GM21381 (cell line): ENCODE results near the gene DOC2B.

Experiments
- ATAC-seq: cut with Tn5 transposase; IDR thresholded peaks from one replicate; pipeline ENCODE4 v1.9.1; 2021; ENCODE audit warnings: mild to moderate bottlenecking, moderate library complexity; ENCODE audit not compliant: unreplicated experiment

Gene DOC2B

DNA sequence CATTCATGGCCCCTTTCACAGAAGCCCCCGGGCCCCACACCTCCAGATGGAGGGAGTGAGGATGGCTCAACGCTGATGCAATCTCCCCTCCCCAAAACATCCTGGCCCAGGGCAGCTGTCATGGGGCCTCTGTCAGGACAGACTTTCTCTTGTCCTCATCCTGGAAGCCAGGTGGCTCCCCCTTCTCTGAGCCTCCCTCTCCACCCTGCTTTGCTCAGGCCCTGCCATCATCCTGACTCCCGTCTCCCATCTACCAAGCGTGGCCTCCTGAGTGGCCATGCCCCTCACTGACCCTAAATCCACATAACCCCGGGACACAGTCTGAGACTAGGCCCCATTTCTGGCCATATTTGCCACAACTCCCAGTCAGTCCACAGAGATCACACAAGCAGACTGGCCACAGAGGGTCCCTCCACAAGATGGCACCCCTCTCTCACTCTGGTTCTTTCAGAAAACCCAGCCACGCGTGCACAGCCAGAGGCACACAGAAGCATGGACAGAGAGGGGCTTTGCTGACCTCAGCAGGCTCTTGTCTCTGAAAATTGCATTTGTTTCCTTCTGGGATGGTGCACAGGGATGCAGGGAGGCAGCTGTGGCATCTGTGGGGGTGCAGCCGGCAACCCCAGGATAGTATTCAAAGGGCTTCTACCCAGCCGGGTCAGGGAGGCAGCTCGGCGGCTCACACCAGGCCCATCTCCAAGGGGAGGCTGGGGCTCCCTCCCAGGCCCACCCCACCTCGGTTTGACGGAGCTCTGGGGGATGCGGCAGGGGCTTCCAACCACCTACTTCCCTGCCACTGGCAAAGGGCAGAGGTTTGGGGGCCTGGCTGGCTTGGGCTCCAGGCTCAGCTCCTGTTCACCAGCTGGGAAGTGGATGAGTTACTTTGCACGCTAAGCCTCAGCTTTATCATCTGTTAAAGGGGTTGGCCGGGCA is 16.9 kb downstream of the DOC2B start:
- no peak for ATAC-seq

DNA sequence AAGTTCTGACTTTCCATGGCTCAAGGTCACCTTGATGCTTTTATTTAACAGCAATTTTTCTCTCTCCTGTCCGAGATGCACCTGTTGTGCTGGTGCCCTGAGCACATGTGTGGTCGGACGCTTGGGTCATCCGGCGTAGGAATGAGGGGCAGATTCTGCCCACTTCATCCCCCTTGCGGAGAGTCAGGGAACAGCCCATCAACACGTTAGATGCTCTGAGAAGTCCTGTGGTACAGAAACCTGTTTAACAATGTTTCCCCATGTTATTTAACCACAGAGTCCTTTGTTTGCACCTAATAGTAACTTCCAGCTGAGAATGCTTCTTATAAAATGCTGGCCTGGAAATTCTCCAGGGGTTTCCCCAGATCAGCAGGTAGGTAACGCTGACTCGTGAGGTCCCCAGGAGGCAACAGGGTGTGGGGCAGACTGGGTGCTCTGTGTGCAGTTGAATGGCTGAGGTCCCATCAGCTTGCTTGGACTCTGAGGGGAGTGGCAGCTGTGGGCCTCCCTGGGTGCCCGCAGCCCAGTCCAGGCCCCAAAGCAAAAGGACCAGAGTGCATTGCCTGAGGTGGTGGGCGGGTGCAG is 17.8 kb downstream of the DOC2B start:
- no peak for ATAC-seq

DNA sequence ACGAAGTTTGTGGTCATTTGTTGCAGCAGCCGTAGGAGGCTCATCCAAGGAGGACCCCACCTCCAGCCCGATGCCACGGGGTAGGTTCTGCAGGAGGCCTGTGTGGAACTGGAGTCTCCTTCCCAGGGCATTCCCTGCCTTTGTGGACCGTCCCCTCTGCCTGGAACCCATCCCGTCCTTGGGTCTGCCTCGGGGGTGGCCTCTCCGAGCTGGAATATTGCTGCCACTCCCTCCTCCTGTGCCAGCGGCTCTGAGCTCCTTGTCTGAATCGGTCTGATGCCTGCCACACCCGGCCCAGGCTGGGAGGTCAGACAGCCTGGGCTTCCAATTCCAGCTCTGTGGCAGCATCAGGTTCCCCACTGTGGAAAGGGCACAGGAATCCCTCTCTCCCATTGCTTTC is 18.8 kb downstream of the DOC2B start:
- ATAC-seq = no peak

DNA sequence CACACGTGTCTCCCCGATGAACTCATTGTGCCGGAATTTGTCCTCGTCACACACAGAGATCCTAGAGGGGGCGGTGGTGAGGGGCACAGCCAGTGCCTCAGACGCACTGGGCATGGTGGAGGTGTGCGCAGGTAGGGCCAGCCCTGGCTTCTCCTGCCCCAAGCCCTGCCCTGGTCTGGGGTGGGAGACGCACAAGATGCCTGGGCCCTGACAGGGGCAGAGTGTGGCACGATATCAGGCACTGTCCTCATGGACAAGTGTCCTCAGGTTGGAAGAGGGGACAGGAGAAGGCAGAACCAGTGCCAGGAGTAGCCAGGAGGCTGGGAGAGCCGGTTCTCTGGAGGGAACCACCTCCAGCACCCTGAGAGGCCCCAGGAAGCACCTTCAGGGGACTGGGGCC is 20.0 kb downstream of the DOC2B start:
- ATAC-seq = no peak

DNA sequence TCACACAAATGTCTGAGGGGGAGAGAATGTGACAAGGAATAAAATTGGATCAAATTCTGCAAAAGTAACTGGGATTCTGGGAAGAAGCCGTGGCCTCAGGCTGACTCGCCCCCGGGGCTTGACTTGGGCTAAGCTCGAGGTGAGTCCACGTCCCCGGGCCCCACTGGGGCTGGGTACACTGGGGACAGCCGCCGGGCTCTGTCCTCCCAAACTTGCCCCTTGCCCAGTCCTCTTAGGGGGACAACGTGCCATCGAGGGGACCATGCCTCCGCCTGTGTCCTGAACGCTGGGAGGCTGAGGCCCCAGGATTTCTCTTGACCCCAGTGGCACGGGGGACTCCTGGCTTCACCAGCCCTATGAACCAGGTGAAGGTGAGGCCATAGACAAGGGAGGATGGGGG is 21.1 kb downstream of the DOC2B start:
- ATAC-seq = no peak

DNA sequence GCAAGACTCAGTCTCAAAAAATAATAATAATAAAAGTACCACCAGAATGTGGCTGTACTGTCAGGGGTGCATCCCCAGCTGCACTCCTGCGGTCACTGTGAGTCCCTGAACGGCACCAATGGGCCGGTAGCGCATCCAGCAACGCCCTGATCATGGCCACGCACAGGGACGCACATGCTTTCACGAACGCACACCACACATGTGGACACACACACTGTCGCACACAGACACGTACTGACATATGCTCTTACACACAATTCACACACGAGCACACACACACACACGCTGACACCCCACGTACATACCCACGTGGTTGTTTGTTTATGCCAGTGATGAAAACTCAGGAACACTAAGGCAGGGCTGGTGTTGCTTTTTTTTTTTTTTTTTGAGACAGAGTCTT is 21.8 kb downstream of the DOC2B start:
- no peak for ATAC-seq

DNA sequence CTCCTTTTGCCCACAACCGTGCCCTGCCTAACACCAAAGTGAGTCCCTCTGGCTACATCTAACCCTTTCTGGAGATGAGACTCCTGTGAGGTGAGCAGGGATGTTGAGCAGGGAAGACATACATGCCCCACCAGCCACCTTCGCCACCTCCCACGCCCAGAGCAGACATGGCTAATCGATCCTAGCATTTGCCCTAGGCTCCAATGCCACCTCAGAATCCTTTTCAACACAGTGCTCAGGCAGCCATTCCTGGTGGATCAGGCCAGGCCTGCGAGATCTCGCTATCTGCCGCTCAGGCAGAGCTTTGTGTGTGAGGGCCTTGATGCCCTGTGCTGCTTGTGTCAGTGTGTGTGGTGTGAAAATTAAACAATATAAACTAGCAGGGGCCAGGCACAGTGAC is 23.1 kb downstream of the DOC2B start:
- no peak for ATAC-seq

DNA sequence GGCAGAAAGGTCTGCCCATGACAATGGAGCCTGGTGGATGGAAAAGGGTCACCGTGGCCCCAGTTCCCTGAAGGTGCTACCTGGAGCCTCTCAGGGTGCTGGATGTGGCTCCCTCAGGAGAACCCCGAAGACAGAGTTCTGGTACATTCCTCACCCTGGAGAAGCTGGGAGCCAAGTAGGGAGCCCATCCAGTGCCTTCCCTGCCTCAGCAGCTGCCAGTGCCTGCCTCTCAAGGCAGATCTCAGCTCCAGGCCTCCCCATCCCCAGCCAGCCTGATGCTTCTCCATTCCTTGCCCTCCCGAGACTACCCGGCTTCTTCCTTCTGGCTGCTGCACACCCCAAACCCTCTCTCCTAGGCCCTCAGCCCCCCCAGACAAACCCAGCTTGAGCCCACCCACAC is 23.5 kb downstream of the DOC2B start:
- no peak for ATAC-seq

DNA sequence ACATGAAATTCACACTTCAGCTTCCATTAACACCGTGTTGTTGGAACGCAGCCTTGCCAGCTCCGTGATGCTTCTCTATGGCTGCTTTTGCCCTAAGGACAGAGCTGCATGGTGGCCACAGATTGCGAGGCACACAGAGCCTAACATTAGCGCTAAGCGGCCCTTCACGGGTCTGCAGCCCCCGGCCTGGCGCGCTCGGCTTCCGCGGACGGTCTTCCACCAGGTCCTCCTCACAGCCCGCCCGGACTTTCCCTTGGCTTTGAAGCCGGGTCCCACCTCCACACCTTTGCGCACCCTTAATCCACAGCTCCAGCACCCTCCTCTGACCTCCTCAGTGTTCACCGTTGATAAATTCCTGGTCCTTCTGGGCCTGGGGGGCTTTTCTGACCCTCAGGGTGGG is 24.5 kb downstream of the DOC2B start:
- ATAC-seq = no peak

DNA sequence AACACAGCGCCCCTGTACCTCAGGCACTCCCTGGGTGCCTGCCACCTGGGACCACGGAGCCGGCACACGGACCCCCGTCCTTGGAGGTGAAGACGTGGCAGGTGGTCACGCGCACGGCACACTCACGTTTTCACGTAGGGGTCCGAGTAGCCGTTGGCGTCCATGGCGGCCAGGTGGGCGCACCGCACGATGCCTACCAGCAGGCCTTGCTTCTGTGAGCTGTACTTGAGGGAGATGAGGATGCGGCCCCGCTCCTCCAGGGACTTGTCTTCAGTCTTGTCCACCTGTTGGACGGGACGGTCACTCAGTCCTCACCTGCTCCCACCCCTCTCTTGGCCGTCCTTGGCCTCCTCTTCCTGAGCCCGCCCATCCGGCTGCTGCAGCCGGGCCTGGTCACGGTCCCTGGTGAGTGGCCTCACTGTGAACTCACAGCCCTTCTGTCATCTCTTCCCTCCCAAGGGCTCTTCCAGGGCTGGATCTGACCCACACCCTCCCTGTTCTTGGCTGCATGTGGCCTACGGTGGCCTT is 25.3 kb downstream of the DOC2B start:
- ATAC-seq = no peak

DNA sequence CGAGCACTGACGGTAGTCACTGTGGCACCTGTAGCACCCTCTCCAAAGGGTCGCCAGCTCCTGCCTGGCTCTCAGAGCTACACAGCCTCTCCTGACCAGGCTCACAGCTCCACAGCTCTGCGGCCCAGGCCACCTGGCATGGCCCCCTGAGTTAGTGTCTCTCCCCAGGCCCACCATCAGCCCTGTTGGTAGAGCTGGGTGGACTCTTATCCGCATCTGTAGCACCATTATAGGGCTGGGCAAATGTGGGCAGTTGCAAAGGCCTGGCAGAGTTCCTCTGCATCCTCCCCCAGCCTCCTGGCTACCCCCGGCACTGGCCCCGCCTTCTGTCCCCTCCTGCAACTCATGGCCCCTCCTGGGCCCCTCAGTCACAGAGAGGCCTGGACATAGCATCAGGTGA is 25.9 kb downstream of the DOC2B start:
- ATAC-seq = no peak

DNA sequence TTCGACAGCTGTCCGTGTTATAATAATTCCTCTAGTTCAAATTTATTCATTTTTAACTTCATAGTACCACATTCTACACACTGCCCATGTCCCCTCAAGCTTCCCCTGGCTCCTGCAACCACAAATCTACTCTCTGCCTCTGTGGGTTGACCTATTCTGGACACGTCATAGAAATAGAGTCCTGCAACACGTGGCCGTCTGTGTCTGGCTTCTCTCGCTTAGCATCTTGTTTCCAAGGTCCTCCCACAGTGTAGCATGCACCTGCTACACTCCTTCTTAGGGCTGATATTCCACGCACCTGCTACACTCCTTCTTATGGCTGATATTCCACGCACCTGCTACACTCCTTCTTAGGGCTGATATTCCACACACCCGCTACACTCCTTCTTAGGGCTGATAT is 27.6 kb downstream of the DOC2B start:
- no peak for ATAC-seq

DNA sequence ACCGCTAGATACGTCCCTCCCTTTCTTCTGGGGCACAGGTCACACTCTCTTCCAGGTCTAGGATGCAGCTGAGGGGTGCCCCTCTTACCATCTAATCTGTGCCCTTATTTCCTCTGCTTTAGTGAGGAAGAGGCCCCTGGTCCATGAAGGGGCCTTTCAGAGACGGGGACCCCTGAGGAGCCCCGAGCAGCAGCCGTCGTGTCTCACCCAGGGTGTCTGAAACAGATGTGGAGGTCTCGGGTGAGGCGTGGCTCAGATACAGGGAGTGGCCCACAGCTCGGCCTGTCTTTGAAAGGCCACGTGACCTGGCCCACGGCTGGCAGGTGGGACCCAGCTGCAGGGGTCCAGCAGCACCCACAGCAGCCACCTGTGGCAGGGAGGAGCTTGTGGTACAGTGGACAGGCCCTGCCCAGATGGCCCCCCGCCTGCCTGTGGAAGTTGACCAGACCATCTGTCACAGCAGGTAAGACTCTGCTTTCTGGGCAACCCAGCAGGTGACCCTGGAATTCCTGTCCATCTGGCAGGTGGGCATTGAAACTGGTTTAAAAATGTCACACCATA is 28.5 kb downstream of the DOC2B start:
- no peak for ATAC-seq

DNA sequence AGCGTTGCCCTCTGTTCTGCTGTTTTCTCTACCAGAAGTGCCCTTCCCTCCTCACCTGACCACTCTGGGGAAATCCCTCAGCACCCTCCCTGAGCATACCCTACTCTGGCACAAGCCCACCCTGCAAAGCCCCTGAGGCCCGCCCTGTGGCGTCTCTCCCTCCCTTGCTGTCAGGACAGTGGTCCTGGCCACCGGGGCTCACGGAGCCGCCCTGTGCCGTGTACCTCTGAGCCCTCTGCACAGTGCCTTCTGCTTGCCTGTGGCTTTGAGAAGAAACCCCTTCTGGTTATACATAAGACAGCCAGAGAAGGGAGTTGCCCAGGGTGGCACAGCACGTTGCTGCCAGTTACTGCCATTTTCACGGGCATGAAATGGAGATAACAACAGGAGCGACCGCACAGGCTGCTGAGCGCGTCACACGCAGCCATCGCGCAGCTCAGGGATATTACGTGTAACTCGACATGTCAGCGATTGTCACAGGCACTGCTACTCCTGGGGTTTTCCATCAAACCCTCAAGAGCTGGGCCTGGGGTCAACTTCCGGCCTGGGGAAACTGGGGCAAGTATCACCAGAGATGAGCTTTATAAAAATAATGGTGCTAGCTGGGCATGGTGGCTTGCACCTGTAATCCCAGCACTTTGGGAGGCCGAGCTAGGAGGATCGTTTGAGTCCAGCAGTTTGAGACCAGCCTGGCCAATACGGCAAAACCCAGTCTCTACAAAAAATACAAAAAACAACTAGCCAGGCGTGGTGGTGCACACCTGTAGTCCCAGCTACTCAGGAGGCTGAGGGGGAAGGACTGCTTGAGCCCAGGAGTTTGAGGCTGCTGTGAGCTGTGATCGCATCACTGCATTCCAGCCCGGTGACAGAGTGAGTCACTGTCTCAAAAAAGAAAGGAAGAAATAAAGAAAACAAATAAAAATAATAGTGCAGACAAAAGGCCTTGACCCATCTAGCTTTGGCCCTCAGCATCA is 29.3 kb downstream of the DOC2B start:
- ATAC-seq = no peak

DNA sequence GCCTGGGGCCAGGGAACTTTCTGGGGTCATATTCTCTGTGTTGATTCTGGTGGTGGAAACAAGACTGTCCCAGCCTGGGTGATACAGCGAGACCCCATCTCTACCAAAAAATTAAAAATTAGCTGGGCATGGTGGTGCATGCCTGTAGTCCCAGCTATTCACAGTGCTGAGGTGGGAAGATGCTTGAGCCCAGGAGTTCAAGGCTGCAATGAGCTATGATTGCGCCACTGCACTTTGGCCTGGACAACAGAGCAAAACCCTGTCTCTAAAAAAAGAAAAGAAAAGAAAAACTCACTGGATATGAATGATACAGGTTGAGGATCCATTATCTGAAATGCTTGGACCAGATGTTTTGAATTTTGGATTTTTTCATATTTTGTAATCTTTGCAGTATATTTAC is 30.4 kb downstream of the DOC2B start:
- no peak for ATAC-seq

DNA sequence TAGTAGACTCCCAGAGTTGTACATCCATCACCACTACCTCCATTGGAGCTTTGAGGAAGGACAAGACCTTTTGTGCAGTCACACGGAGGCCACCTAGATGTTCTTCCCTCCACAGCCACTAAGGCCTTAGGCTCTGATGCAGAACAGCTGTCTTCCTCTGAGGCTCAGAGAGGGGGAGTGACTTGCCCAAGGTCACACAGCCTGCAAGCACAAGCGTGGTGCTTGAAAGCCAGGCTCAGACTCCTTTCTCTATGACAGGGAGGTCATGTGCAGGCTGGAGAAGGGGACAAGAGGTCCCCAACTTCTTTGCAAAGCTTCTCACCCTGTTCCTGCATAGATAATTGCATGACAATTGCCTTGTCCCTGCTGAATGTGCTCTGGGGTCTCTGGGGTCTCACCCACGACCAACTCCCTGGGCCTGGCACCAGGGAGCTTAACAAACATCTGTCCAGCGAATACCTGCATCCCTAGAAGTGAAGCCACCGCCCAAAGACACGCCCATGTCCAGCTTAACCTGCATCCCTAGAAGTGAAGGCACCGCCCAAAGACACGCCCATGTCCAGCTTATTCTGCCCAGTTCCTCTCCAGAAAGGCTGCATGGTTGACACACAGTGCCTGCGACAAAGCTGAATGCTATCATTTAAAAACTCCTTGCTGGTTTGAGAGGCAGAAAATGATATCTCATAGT is 31.4 kb downstream of the DOC2B start:
- ATAC-seq = no peak

DNA sequence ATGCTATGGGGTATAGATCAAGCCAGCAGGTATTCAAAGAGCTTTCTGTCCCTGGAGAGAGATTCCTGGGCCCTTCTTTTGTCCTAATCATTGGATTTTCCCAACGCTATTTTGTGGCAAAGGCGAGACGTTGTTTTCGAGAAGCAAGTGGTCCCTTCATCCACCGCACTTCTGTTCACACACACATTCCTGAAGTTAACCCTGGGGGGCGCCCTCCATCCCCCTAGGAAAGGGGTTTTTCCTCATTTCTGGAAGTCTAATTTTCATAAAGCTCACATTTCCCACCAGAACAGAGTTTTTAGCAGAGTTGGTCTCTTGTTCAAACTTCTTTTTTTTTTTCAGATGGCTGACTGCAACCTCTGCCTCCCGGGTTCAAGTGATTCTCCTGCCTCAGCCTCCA is 32.2 kb downstream of the DOC2B start:
- ATAC-seq = no peak

DNA sequence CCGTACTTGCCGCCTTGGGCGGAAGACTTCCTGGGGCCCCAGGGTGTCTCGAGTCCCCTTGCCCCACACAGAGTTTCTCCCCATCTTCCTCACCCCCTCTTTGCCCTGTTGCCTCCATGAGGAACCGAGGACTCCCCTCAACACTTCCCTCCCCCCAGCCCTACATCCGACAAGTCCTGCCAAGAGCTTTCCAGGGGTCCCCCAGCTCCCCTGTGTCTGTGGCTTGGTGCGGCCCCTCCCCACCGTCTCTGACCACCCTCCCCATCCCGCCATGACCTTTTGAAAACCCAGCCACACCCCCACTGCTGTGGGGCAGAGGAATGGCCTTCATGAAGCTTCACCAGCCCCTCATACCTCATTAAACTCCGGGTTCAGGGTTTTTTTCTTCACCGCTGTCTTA is 32.7 kb downstream of the DOC2B start:
- ATAC-seq = no peak

DNA sequence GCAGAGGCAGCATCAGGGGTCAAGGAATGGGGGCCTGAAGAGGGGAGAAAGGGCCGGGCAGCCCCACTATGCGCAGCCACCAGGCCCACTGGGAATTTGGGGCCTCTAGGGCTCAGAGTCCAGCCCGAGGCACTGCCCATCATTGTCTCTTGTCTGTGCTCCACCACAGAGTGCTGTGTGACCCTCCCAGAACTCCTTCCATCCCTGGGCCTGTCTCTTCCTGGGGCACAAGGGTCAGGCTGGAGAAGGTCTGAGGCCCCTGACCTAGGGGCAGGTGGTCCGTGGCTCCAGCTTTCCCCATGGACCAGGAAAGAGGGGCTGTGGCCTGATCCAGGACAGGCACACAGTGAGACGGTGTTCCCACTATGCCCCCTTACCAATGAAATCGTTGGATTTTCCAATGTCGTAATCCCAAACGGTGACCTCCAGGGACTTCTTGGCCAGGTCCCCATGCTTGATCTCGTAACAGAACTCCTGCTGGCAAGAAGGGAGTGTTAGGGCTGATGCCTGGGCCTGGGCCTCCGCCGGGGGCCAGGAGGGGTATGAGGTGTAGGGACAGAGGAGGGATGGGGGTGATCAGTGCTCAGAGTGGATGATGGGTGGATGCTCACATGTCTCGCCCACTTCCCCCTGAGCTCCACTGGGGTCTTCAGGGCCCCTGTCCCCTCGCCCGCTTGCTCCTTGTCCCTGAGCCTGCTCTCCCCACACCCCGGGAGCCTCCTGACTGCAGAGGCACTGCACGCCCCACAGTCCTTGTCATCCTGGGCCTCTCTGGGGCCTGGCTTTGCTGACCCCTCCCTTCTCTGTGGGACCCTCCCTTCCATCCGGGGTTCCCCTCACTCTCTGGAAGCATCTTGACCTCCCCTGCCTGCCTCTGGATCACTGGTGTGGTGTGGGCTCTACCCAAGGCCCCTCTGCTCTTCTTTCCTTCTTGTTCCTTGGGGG is 33.4 kb downstream of the DOC2B start:
- ATAC-seq = no peak
